H9 (cell line): ENCODE measurements around the gene PDZD2. TPM values are rescaled to one million over a fixed set of nuclear protein-coding genes. Genes with fewer than 3 reads are reported as not detected.
"Not testable (repeated sequence)": the region's sequence is repeated elsewhere in the genome, so short reads cannot be mapped to it uniquely, and the experiment has no call there.

Experiments used
- DNase-seq: peaks from one replicate; pipeline ENCODE4 v3.0.0-alpha.2; 2017
- H2AFZ ChIP-seq: one replicate; pipeline ENCODE4 v1.6.1; 2013; ENCODE audit warnings: mild to moderate bottlenecking, low read length, control low read depth, moderate library complexity
- H2AK5ac ChIP-seq: 2 replicates; pipeline ENCODE4 v1.6.1; 2013; ENCODE audit warnings: low read length, control low read depth, mixed read lengths; ENCODE audit not compliant: insufficient read length
- H2BK120ac ChIP-seq: one replicate; pipeline ENCODE4 v1.6.1; 2013; ENCODE audit warnings: low read depth, mild to moderate bottlenecking, low read length, control low read depth, inconsistent platforms; ENCODE audit not compliant: poor library complexity, severe bottlenecking
- H2BK12ac ChIP-seq: 2 replicates; pipeline ENCODE4 v1.6.1; 2013; ENCODE audit warnings: low read length, control low read depth, mixed read lengths, low read depth; ENCODE audit not compliant: insufficient read length
- H2BK15ac ChIP-seq: 2 replicates; pipeline ENCODE4 v1.6.1; 2013; ENCODE audit warnings: low read depth, low read length, control low read depth
- H2BK20ac ChIP-seq: one replicate; pipeline ENCODE4 v1.6.1; 2013; ENCODE audit warnings: low read depth, mild to moderate bottlenecking, low read length, control low read depth, inconsistent platforms; ENCODE audit not compliant: poor library complexity, severe bottlenecking
- H2BK5ac ChIP-seq: 2 replicates; pipeline ENCODE4 v1.6.1; 2013; ENCODE audit warnings: low read length, control low read depth, mixed read lengths; ENCODE audit not compliant: insufficient read length
- H3K14ac ChIP-seq: 2 replicates; pipeline ENCODE4 v1.6.1; 2013; ENCODE audit warnings: low read length, control low read depth; ENCODE audit not compliant: insufficient read depth
- H3K18ac ChIP-seq: 2 replicates; pipeline ENCODE4 v1.6.1; 2013; ENCODE audit warnings: low read depth, mild to moderate bottlenecking, mixed read lengths, low read length, control low read depth; ENCODE audit not compliant: insufficient read length
- H3K23ac ChIP-seq: 2 replicates; pipeline ENCODE4 v1.6.1; 2013; ENCODE audit warnings: low read length, control low read depth, mixed read lengths, low read depth; ENCODE audit not compliant: insufficient read length
- H3K23me2 ChIP-seq: 2 replicates; pipeline ENCODE4 v1.6.1; 2013; ENCODE audit warnings: low read depth, mild to moderate bottlenecking, mixed read lengths, low read length, control low read depth; ENCODE audit not compliant: insufficient read length, poor library complexity, severe bottlenecking
- H3K27ac ChIP-seq: 2 replicates; pipeline ENCODE4 v1.5.1; 2013; ENCODE audit warnings: low read length, control low read depth, mixed read lengths, low read depth; ENCODE audit not compliant: insufficient read length
- H3K27me3 ChIP-seq: 2 replicates; pipeline ENCODE4 v1.6.1; 2013; ENCODE audit warnings: low read length, control low read depth, inconsistent platforms; ENCODE audit not compliant: insufficient read depth
- H3K4ac ChIP-seq: 2 replicates; pipeline ENCODE4 v1.6.1; 2013; ENCODE audit warnings: low read depth, mild to moderate bottlenecking, control low read depth, inconsistent platforms, low read length, moderate library complexity
- H3K4me1 ChIP-seq: 2 replicates; pipeline ENCODE4 v1.6.1; 2013; ENCODE audit warnings: low read length, control low read depth, inconsistent platforms; ENCODE audit not compliant: insufficient read depth
- H3K4me2 ChIP-seq: 2 replicates; pipeline ENCODE4 v1.6.1; 2013; ENCODE audit warnings: low read length, control low read depth, mixed read lengths; ENCODE audit not compliant: insufficient read length, insufficient read depth
- H3K56ac ChIP-seq: 2 replicates; pipeline ENCODE4 v1.6.1; 2013; ENCODE audit warnings: low read depth, mild to moderate bottlenecking, mixed read lengths, low read length, control low read depth; ENCODE audit not compliant: insufficient read length
- H3K79me1 ChIP-seq: 2 replicates; pipeline ENCODE4 v1.6.1; 2013; ENCODE audit warnings: low read depth, mild to moderate bottlenecking, moderate library complexity, low read length, control low read depth, inconsistent platforms; ENCODE audit not compliant: insufficient read depth, poor library complexity, severe bottlenecking
- H3K79me2 ChIP-seq: 2 replicates; pipeline ENCODE4 v1.6.1; 2013; ENCODE audit warnings: low read length, control low read depth, inconsistent platforms; ENCODE audit not compliant: insufficient read depth
- H3K9ac ChIP-seq: 2 replicates; pipeline ENCODE4 v1.6.1; 2013; ENCODE audit warnings: low read length, control low read depth, mixed read lengths; ENCODE audit not compliant: insufficient read length; ENCODE audit errors: extremely low read depth
- H3K9me3 ChIP-seq: one replicate; pipeline ENCODE4 v1.6.1; 2013; ENCODE audit warnings: low read depth, low read length, inconsistent platforms; ENCODE audit not compliant: control insufficient read depth
- H3T11ph ChIP-seq: one replicate; pipeline ENCODE4 v1.6.1; 2013; ENCODE audit warnings: mild to moderate bottlenecking, low read length, control low read depth, inconsistent platforms
- H4K20me1 ChIP-seq: one replicate; pipeline ENCODE4 v1.6.1; 2013; ENCODE audit not compliant: control insufficient read depth, insufficient read length, insufficient read depth
- H4K5ac ChIP-seq: 2 replicates; pipeline ENCODE4 v1.6.1; 2013; ENCODE audit warnings: low read depth, mild to moderate bottlenecking, mixed read lengths, low read length, control low read depth; ENCODE audit not compliant: insufficient read length
- H4K8ac ChIP-seq: replicated peaks from 2 replicates; pipeline ENCODE4 v1.6.1; 2013; ENCODE audit warnings: low read length, control low read depth, mixed read lengths, low read depth; ENCODE audit not compliant: insufficient read length
- H4K91ac ChIP-seq: 2 replicates; pipeline ENCODE4 v1.6.1; 2013; ENCODE audit warnings: low read depth, mild to moderate bottlenecking, moderate library complexity, mixed read lengths, low read length, control low read depth; ENCODE audit not compliant: insufficient read length
- H3K27ac Mint-ChIP-seq, 3 experiments: 2 replicates in 2 of 3; 3 replicates in 1 of 3; pipeline ENCODE4 v1.8.0; 2020 to 2021; ENCODE audit warnings: mixed read lengths in 3 of 3, mild to moderate bottlenecking in 1 of 3, moderate library complexity in 1 of 3
- H3K27me3 Mint-ChIP-seq: 2 replicates; pipeline ENCODE4 v1.8.0; 2021; ENCODE audit warnings: low read depth, mild to moderate bottlenecking, moderate library complexity, mixed read lengths
- H3K36me3 Mint-ChIP-seq, 3 experiments: 2 replicates in 2 of 3; 3 replicates in 1 of 3; pipeline ENCODE4 v1.8.0; 2020 to 2021; ENCODE audit warnings: low read depth in 3 of 3, mixed read lengths in 3 of 3; ENCODE audit not compliant: insufficient read depth in 1 of 3
- H3K4me1 Mint-ChIP-seq, 2 experiments: 2 replicates each; pipeline ENCODE4 v1.8.0; 2020; ENCODE audit warnings: mixed read lengths in 2 of 2
- H3K4me3 Mint-ChIP-seq, 2 experiments: 2 replicates in 1 of 2; 3 replicates in 1 of 2; pipeline ENCODE4 v1.8.0; 2020 to 2021; ENCODE audit warnings: mild to moderate bottlenecking in 2 of 2, mixed read lengths in 2 of 2, moderate library complexity in 1 of 2
- H3K9me3 Mint-ChIP-seq, 2 experiments: 2 replicates in 1 of 2; 3 replicates in 1 of 2; pipeline ENCODE4 v1.8.0; 2020; ENCODE audit warnings: mild to moderate bottlenecking in 2 of 2, mixed read lengths in 2 of 2, moderate library complexity in 1 of 2
- WGBS: extraction: QIAGEN DNeasy Blood & Tissue Kit; methylation state at CpG from one replicate; pipeline ENCODE4 v1.1.7; 2013; ENCODE audit warnings: missing lambda C conversion rate, low lambda C conversion rate, mixed read lengths; ENCODE audit not compliant: insufficient read length; ENCODE audit errors: extremely low coverage; 5-methylcytosine and 5-hydroxymethylcytosine counted together
- total RNA-seq: library from RNA; stranded (reverse); gene quantifications from 2 replicates; pipeline ENCODE4 v1.2.1, GENCODE V29; 2021

The PDZD2 gene
- total RNA-seq, 1 experiment from 2014 or later: 9.9 TPM

- H2BK20ac ChIP-seq, H3K14ac ChIP-seq, H2AK5ac ChIP-seq, H3K27ac ChIP-seq, H3K4me3 Mint-ChIP-seq, H3K18ac ChIP-seq, H4K91ac ChIP-seq, H3K4me1 ChIP-seq, H3K27me3 Mint-ChIP-seq, H3K4me2 ChIP-seq, H2BK5ac ChIP-seq, H3T11ph ChIP-seq, H3K9ac ChIP-seq, H4K20me1 ChIP-seq, H2BK12ac ChIP-seq, H4K5ac ChIP-seq, H3K79me1 ChIP-seq, H3K4me1 Mint-ChIP-seq, H3K23ac ChIP-seq, H3K36me3 Mint-ChIP-seq, H2BK120ac ChIP-seq, H3K9me3 ChIP-seq, H3K27ac Mint-ChIP-seq, H3K79me2 ChIP-seq, H3K56ac ChIP-seq, DNase-seq, H2BK15ac ChIP-seq, H3K23me2 ChIP-seq, H3K4ac ChIP-seq, H3K9me3 Mint-ChIP-seq, H4K8ac ChIP-seq, H2AFZ ChIP-seq, H3K27me3 ChIP-seq: not testable (repeated sequence)
- no CpG with 5 or more reads among the region's 1 CpG for WGBS
Observed at GRCh38 chr5:32080565-32080964, 441.6 kb downstream of the PDZD2 start.
